Measurements from ENCODE around the gene MYEOV.

The MYEOV gene

DNA sequence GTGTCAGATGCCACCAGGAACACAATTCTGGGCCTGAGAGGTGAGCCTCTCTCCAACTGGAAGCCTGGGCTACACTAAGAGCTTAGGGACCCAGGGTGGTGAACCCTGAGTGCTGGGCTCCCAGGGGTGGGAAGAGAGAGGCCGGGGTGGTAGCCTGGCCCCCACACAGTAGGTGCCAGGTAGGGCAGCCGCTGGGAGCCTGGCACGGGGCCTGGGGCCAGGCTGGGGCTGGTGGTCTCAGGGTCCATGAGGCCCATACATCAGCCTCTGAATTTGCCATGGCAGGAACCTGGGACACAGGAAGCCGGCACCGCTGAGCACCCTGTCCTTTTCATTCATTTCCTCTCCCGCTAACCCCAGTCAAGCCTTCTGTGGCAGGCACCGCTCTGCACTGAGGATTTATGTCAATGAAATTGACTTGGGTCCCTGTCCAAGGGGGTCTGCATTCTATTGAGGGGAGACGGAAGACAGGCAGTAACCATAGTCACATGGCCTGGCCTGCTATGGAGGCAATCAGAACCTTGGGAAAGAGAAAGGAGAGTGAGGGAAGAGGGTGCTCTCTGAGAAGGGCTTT is 8.6 kb downstream of the MYEOV start:
- no peak for DNase-seq

DNA sequence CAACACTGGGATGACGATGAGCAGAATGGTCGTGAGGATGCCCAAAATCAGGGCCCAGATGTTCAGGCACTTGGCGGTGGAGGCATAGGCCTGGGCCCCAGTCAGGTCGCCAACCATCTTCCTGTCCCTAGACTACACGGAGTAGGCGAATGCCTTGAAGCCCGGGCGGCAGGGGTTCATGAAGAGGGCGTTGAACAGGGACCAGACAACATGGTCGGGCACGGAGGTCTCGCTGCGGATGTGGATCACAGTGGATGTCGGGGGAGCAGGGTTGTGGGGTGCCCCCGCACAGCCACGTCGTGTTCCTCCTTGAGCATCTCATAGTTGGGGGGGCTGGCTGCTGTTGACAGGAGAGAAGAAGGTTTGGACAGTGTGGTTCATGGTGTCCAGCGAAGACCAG is 9.5 kb downstream of the MYEOV start:
- DNase-seq, result no peak

DNA sequence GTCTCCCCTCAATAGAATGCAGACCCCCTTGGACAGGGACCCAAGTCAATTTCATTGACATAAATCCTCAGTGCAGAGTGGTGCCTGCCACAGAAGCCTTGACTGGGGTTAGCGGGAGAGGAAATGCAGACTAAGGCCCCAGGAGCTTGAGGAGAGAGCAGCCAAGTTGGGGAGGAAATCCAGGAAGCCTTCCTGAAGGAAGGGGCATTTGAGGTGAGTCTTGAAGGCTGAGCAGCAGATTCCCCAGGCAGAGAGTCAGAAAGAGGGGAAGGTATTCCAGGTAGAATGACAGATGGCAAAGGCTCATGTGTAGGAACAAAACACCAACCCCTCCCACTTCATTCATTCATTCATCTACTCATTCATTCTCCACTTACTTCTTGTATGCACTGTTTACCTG is 10.3 kb downstream of the MYEOV start:
- no peak for DNase-seq

GRCh38 chr11:69304686-69305085 is 10.7 kb downstream of the MYEOV start:
- DNase-seq, result no peak

DNA sequence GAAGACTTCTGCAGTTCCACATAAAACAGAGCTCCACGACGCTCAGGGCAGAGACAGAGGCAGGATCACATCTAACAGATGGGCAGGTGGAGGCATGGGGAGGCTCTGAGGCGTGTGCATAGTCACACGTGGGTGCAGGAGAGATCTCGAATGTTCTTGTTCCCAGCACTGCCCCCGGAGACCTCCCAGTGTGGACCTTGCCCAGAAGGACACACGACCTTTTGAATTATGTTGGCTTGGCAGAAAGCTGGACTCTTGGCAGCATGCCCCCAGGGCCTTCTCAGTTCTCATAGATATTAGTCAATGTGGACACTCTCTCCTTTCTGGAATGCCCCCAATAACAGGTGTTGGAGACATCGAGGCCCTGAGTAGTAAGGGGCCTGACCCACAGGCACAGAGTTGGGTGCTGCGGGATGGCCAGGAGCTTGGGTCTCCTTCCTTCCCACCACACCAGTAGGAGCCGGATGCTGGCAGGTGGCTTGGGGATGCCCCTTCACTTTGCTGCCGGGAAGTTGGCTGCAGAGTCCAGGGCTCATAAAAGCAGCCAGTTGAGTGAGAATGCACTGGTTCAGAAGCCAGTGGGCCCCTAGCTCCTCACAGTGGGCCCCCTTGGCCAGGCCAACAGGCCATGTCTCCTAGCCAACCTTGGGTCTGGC is 12.1 kb downstream of the MYEOV start:
- no peak for DNase-seq

- DNase-seq, result no peak
Measured at GRCh38 chr11:69306821-69307220, 12.9 kb downstream of the MYEOV start.

DNA sequence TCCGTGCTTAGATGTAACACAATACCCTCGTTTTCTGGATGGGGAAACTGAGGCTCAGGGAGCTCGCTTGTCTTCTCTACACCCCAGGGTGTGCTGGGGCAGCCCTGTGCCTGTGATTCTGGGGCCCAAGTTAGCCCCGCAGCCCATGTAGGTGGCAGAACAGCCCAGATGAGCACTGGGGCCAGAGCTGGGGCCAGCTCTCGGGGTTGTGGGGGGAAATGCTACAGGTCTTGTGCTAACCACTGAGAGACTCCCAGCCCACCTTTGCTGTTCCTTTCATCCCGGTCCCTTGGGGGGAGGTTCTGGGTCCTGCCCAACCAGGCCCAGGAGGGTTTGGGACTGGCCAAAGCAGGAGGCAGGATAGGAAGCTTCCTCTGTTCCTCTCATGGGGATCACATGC is 13.5 kb downstream of the MYEOV start:
- no peak for DNase-seq

GRCh38 chr11:69307871-69308431 is 14.0 kb downstream of the MYEOV start:
- no peak for DNase-seq

GRCh38 chr11:69308491-69308911 is 14.5 kb downstream of the MYEOV start:
- DNase-seq, result no peak

DNA sequence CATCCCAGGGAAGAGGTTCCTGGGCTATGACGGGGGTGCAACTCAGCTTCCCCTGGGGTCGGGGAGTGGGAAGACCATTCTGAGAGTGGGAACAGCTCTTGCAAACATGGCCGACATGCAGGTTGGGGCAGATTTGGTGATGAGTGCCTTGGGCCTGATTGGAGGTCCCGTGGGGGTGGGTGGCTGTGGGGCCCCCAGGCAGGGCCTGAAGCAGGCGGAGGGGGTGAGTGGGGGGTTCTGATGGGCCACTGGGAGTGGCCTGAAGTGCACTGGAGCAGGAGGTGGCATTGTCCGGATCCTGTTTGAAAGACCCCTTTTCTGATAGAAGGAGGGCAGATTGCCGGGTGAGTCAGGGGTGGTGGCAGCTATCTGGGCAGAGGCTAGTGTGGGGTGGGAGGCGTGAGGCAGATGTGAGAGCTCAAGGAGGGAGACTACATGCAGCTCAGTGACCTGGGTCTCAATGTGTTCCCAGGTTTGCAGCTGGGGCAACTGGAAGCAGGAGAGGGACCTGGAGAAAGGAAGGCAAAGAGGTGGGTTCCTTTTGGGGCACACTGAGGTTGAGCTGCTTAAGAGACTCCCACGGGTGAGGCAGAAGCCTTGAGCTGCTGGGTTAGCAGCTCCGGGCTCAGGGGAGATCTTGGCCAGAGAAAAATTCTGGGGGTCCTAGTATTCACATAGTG is 15.1 kb downstream of the MYEOV start:
- no peak for DNase-seq

- DNase-seq, result no peak
Measured at GRCh38 chr11:69309631-69310280, 15.8 kb downstream of the MYEOV start.

DNA sequence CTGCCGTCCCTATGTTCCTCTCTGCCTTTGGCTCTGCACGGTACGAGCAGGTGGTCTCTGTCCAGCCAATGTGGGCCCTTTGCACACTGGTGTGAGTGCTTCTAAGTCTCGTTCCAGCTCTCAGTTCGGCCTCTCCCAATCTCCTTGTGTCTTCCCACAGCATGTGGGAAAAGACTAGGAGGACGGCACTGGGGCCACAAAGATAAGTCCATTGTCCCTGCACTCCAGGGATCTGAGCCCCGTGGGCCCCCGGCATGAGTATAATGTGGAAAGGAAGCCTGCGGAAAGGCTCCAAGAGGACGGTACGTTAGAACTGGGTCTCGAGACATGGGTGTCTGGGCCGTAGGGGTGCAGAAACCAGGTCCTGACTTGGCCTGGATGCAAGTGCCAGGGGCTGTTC is 16.4 kb downstream of the MYEOV start:
- no peak for DNase-seq

DNA sequence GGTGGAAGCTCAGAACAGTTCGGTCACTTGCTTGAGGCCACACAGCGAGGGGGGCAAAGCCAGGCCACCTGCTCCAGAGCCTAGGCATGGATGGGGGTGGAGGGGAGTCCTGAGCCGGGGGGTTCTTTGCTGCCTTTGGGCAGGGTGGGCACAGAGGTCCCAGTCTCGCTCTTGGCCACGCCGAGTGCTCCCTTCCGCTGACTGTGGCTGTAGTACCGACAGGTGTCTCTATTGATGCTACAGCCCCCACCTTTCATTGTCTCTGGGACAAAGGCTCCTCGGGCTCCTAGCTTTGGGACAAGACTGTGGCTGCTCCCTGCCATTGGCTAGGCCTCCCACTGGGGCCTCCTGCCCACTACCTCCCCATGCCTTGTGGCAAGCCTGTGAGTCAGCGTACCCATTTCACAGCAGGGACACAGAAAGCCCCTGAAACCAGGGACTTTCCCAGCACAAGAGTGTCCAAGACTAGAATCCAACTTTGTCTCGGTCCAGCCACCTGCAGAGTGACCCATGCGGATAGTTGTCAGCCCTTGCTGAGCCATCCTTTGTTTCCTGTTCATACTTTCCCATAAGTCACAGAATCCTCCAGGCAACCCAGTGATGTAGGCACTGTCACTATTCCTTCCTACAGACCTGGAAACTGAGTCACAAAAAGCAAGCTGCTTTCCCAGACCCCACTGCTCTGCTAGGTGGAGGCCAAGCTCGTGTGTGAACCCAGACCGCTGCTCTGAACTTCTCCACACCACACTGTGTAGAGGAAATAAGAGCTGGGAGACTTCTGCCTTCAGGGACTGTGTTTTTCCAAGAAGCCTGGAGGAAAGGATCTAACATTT is 17.2 kb downstream of the MYEOV start:
- DNase-seq, result no peak

DNA sequence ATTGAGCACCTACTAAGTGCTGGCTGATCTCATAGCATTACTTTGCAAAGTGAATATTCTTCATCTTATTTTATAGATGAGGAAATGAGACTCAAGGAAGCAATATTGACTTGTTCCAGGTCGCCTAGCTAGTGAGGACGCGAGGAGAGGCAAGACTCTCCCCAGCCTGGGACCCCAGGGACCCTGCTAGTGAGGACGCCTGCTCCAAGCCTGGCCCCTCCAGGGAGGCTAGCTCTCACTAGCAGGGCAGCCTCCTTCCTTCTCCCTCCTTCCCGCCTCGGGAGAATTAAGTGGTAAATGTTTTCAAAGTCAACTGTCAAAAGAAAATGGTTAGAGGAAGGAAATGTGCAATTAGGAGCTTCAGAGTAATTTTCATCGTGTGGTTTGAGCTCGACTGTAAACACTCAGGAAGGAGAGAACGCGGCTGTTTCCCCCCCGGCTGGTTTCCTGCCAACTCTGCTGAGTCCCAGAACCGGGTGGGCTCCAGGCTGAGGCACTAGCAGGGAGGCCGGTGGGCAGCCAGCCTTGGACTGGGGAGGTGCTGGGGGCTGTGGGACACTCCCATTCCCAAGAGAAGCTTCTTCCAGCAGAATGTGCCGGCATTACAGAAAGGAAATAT is 17.9 kb downstream of the MYEOV start:
- no peak for DNase-seq

DNA sequence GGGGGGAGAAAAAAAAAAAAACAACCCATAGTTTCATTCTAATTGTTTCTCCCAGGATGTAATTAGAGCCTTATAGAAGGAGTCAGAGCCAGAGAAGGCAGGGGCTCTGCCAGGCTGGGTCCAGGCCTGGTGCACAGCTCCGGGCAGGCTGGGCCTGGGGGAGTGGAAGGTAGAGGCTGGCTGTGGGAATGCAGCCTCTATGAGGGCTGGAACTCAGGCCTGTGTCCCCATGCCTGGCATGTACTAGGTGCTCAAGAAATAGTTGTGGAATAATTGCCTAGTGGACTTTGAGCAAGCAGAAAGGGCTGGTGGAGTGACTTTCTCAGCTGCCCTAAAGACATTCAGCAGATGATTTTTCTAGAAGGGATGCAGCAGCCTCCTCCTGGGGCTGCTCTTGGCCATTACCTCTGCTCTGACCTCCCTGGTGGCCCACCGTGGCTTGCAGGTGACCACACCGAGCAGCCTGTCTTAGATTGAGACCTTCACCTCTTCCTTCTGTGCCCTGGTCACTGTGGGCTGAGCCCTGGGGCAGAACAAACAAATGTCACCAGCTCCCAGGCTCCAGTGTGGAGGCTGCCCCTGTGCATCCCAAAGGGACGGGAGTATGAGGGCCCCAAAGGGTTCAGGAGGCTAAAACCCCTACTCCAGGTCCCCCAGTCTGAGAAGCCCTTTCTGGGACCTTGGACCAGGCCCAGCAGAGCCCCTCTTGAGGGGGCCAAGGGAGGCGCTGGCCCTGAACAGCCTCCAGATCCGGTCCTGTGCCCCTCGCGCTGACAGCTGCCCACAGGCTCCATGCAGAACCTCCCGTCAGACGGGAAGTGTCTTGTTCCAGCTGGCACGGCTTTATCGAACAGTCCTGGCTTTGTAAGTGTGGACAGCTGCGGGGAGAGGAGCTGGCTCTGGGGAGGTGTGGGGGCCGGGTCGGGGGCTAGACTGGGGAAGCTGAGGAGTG is 18.8 kb downstream of the MYEOV start:
- no peak for DNase-seq

DNA sequence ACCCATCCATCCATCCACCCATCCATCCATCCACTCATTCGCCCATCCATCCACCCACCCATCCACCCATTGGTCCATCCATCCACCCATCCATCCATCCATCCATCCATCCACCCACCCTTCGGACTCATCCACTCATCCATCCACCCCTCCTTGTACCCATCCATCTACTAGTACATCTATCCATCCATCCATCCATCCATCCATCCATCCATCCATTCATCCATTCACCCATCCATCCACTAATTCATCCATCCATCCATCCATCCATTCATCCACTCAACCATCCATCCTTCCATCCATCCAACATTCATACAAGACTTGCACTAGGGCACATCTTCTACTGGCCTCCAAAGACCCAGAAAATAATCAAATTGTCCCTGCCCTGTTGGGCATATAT is 20.0 kb downstream of the MYEOV start:
- DNase-seq, result no peak

DNA sequence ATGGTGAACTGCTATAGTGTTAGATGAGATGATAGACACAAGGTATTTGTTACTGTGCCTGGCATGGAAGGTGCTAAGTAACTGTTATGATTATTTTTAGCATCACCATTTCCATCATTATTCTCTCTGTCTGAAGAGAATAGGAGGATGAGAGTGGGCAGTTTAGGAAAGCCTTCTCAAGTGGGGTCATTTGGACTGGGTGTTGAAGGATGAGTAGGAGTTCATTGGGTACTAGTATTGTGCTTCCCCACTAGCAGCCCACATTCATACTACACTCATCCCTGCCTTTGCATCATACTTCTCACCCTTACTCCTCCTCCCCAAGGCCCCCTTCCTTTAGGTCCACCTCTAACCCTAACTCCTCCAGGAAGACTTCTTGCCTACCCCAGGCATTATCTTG is 20.6 kb downstream of the MYEOV start:
- DNase-seq, result no peak

GRCh38 chr11:69316956-69317355 is 23.0 kb downstream of the MYEOV start:
- no peak for DNase-seq

DNA sequence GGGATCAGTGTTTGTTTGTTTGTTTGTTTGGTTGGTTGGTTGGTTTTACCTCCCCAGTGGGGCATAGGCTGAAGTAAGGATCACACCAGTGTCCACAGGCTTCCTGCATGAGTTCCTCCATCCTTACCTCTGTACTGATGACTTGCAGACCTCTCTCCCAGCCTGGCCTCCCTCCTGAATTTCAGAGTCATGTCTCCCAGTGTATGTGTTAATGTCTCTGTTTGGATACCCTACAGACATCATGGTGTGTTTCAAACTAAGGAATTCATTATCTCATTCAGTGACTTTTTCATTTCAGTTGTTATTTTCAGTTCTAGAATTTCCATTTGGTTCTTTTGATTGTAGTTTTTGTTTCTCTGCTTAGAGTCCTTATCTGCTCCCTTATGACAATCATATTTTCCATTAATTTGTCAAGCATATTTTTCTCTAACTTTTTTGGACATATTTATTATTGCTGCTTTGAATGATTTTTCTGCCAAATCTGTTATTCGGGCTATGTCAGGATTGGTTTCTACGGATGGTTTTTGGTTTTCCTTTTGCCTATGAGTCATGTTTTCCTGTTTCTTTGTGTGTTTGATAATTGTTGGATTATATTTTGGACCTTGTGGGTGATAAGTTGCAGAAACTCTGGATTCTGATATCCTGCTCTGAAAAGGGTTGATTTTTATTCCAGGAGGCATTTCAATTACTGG is 23.6 kb downstream of the MYEOV start:
- DNase-seq, result no peak

DNA sequence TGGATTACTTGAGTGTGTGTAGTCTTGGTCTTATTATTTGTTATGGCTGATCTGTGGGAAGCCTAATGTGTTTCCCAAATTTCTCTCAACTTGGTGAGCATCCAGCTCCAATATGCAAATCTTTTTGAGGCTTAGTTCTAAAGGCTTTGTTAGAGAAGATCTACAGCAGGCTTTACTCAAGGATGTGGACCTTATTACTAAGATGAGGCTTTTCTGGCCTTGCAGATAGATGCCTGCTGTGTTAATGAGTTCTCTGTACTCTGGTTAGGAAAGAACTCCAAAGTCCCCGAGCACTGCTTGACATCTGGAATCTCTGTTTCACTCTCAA is 24.1 kb downstream of the MYEOV start:
- no peak for DNase-seq
